Measurements from ENCODE around the gene C1QTNF5.

C1QTNF5 gene

DNA sequence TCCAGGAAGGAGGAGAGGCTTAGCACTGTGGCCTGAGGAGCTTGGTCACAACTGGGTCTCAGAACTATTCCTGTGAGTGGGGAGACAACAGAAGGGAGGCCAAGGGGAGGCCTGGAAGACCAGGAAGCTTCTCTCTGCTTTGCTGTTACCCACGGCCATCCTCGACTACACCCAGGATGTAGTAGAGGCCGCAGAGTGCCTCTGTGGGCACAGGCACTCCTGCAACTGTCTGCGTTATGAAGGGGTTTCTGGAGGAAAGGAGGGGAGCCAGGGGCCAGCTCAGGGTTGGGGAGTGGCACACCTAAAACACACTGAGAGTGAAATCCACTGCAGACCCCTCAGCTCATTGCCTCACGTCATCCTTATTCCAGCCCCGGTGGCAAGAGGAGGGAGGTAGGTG is 9.6 kb upstream of the C1QTNF5 start:
- TF ChIP-seq L3MBTL2 (conservative IDR thresholded peaks at IDR 0.05) (no peak), FOXA1 (IDR thresholded peaks at IDR 0.05) (no peak), ARNT (IDR thresholded peaks at IDR 0.05) (no peak), NFRKB (IDR thresholded peaks at IDR 0.05) (no peak), LEF1 (IDR thresholded peaks at IDR 0.05; ENCODE audit: borderline replicate concordance) (no peak), BHLHE40 (IDR thresholded peaks at IDR 0.05; ENCODE audit: borderline replicate concordance) (no peak), TARDBP (IDR thresholded peaks at IDR 0.05) (no peak), ZNF384 (IDR thresholded peaks at IDR 0.05) (no peak), PKNOX1 (IDR thresholded peaks at IDR 0.05) (no peak), HDGF (IDR thresholded peaks at IDR 0.05; ENCODE audit: borderline replicate concordance) (no peak), CTBP1 (IDR thresholded peaks at IDR 0.05; ENCODE audit: borderline replicate concordance) (no peak), FOXM1 (IDR thresholded peaks at IDR 0.05; ENCODE audit: borderline replicate concordance) (no peak), SP1 (IDR thresholded peaks at IDR 0.05) (no peak)
- CTCF ChIA-PET: interaction anchor here (0.6 to 1.0 kb wide), 2 partner anchors 10 to 26 kb away, joined by 3 to 4 read pairs; no protein-coding TSS in a partner anchor
- POLR2A ChIA-PET: interaction anchor here (0.7 to 1.3 kb wide), 2 partner anchors 13 to 16 kb away, joined by 3 to 4 read pairs; no protein-coding TSS in a partner anchor
- DNase-seq (ENCODE audit: extremely low spot score): no peak

- CTCF ChIA-PET: interaction anchor here (0.8 to 1.5 kb wide), 3 partner anchors 8 to 34 kb away, joined by 3 to 5 read pairs (median 3); no protein-coding TSS in a partner anchor
- POLR2A ChIA-PET: no interaction called here
Measured at GRCh38 chr11:119347940-119348605, 7.4 kb upstream of the C1QTNF5 start.

GRCh38 chr11:119347242-119347641 is 6.6 kb upstream of the C1QTNF5 start:
- DNase-seq (ENCODE audit: extremely low spot score): no peak
- POLR2A ChIA-PET: no interaction called here
- TF ChIP-seq FOXA1 (IDR thresholded peaks at IDR 0.05) (no peak), TARDBP (IDR thresholded peaks at IDR 0.05) (no peak), PKNOX1 (IDR thresholded peaks at IDR 0.05) (no peak)
- CTCF ChIA-PET: interaction anchor here (0.8 to 0.9 kb wide), 2 partner anchors 9 to 35 kb away, joined by 3 read pairs; no protein-coding TSS in a partner anchor

More at GRCh38 chr11:119347940-119348605, 7.4 kb upstream of the C1QTNF5 start:
- no peak for DNase-seq (ENCODE audit: extremely low spot score)
- TF ChIP-seq NFRKB (IDR thresholded peaks at IDR 0.05) (no peak), BHLHE40 (IDR thresholded peaks at IDR 0.05; ENCODE audit: borderline replicate concordance) (no peak), CTBP1 (IDR thresholded peaks at IDR 0.05; ENCODE audit: borderline replicate concordance) (no peak), FOXK2 (IDR thresholded peaks at IDR 0.05) (no peak), LEF1 (IDR thresholded peaks at IDR 0.05; ENCODE audit: borderline replicate concordance) (no peak), FOXA1 (IDR thresholded peaks at IDR 0.05) (no peak)

DNA sequence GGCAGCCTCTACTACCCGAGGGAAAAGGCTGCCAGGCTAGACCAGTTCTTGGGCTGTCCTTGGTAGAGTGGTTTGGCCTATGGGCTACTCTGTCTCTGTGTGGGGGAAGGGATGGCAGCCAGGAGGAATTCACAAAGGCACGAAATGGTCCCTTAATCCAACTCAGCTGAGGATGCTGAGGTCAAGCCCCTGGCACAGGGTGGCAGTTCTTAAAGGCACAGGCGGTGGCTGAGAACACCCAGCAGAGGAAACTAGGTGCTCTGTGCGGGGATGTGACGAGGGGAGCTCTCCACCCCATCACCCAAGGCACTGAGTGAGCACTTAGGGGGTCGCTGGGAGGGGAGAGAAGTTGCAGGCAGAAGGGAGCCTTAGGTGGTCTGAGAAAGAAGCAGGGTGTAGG is 5.9 kb upstream of the C1QTNF5 start, which contains the start of gene MFRP:
TSS of gene MFRP (minus strand) at position 101 of the 400 bp plus-strand sequence. CDS start 192 bp downstream, outside the sequence.
- CTCF ChIA-PET: no interaction called here
- POLR2A ChIA-PET: no interaction called here
- DNase-seq (ENCODE audit: extremely low spot score): no peak

GRCh38 chr11:119345685-119346084 is 5.0 kb upstream of the C1QTNF5 start:
- POLR2A ChIA-PET: no interaction called here
- CTCF ChIA-PET: interaction anchor here (0.6 to 0.7 kb wide), 2 partner anchors 22 kb away, joined by 3 to 4 read pairs; no protein-coding TSS in a partner anchor
- no peak for DNase-seq (ENCODE audit: extremely low spot score)
- TF ChIP-seq FOXA1 (IDR thresholded peaks at IDR 0.05) (no peak), HDGF (IDR thresholded peaks at IDR 0.05; ENCODE audit: borderline replicate concordance) (no peak), NFRKB (IDR thresholded peaks at IDR 0.05) (no peak)

More for the DNA sequence above, 5.9 kb upstream of the C1QTNF5 start, which contains the start of gene MFRP:
- TF ChIP-seq CTBP1 (IDR thresholded peaks at IDR 0.05; ENCODE audit: borderline replicate concordance) (no peak), LEF1 (IDR thresholded peaks at IDR 0.05; ENCODE audit: borderline replicate concordance) (no peak), L3MBTL2 (conservative IDR thresholded peaks at IDR 0.05) (no peak), ELF4 (IDR thresholded peaks at IDR 0.05) (no peak), ZNF384 (IDR thresholded peaks at IDR 0.05) (no peak), BHLHE40 (IDR thresholded peaks at IDR 0.05; ENCODE audit: borderline replicate concordance) (no peak), SP1 (IDR thresholded peaks at IDR 0.05) (no peak), ARNT (IDR thresholded peaks at IDR 0.05) (no peak), SUZ12 (IDR thresholded peaks at IDR 0.05) (no peak), PKNOX1 (IDR thresholded peaks at IDR 0.05) (no peak), HDGF (IDR thresholded peaks at IDR 0.05; ENCODE audit: borderline replicate concordance) (no peak), FOXA1 (IDR thresholded peaks at IDR 0.05) (no peak), TARDBP (IDR thresholded peaks at IDR 0.05) (no peak), FOXM1 (IDR thresholded peaks at IDR 0.05; ENCODE audit: borderline replicate concordance) (no peak), NFRKB (IDR thresholded peaks at IDR 0.05) (no peak), FOXK2 (IDR thresholded peaks at IDR 0.05) (no peak)

- POLR2A ChIA-PET: no interaction called here
- DNase-seq (ENCODE audit: extremely low spot score): no peak
- CTCF ChIA-PET: interaction anchor here (0.6 to 1.5 kb wide), 2 partner anchors 23 to 26 kb away, joined by 4 to 5 read pairs; no protein-coding TSS in a partner anchor
- TF ChIP-seq FOXA1 (IDR thresholded peaks at IDR 0.05): no peak
- no peak for TF ChIP-seq NFRKB (IDR thresholded peaks at IDR 0.05)
- no peak for TF ChIP-seq ELF4 (IDR thresholded peaks at IDR 0.05)
- TF ChIP-seq FOXM1 (IDR thresholded peaks at IDR 0.05; ENCODE audit: borderline replicate concordance): no peak
- no peak for TF ChIP-seq SP1 (IDR thresholded peaks at IDR 0.05)
- TF ChIP-seq ZNF384 (IDR thresholded peaks at IDR 0.05): no peak
- no peak for TF ChIP-seq PKNOX1 (IDR thresholded peaks at IDR 0.05)
Measured at GRCh38 chr11:119344291-119345010, 3.8 kb upstream of the C1QTNF5 start.

Data from HEK293T (cell line).